Panc1 (cell line): Measurements from ENCODE around the gene HCN1. TPM values are rescaled to one million over a fixed set of nuclear protein-coding genes. Genes with fewer than 3 reads are reported as not detected.

Source experiments
- ATAC-seq: fragments of 200-7000 bp; cut with Tn5 transposase; 2 replicates; pipeline ENCODE4 v1.9.1; 2020; ENCODE audit warnings: mild to moderate bottlenecking, moderate library complexity
- BruUV-seq: library from RNA; stranded (reverse); fragments of 400-500 nt; replicated peaks from 2 replicates; lab custom pipeline; 2021; lab: Mats Ljungman, UMichigan
- CTCF ChIA-PET: fragments of 300-600 bp; sonication (Branson Sonifier 250); formaldehyde crosslinking; loops from one replicate; lab custom pipeline; 2022; ENCODE audit warnings: antibody characterized with exemption; lab: Charles Lee
- POLR2A ChIA-PET: fragments of 300-600 bp; sonication (Branson Sonifier 250); formaldehyde crosslinking; loops from one replicate; lab custom pipeline; 2022; ENCODE audit warnings: antibody characterized with exemption; lab: Charles Lee
- DNase-seq: peaks from one replicate; pipeline ENCODE4 v3.0.0-alpha.2; 2010; ENCODE audit warnings: low read depth, low spot score
- H3K27ac ChIP-seq: 2 replicates; pipeline ENCODE4 v1.5.1; 2011; ENCODE audit warnings: mild to moderate bottlenecking, low read length, inconsistent platforms
- H3K27me3 ChIP-seq: fragments of 200-500 bp; sonication (Bioruptor generic); 2 replicates; pipeline ENCODE4 v1.6.0; 2014; ENCODE audit warnings: low read length, inconsistent platforms; ENCODE audit not compliant: control insufficient read depth, insufficient read depth
- H3K36me3 ChIP-seq: fragments of 200-500 bp; sonication (Bioruptor generic); 2 replicates; pipeline ENCODE4 v1.5.1; 2014; ENCODE audit warnings: inconsistent platforms, mild to moderate bottlenecking, low read length, moderate library complexity; ENCODE audit not compliant: control insufficient read depth, insufficient read depth
- H3K4me1 ChIP-seq: 2 replicates; pipeline ENCODE4 v1.5.1; 2011; ENCODE audit warnings: inconsistent platforms, mild to moderate bottlenecking, low read length, moderate library complexity; ENCODE audit not compliant: control insufficient read depth, insufficient read depth
- H3K4me3 ChIP-seq, 2 experiments: 2 replicates each; pipeline ENCODE4 v1.5.1; 2011 to 2012; ENCODE audit warnings: low read depth in 2 of 2, low read length in 2 of 2, mild to moderate bottlenecking in 2 of 2, inconsistent platforms in 1 of 2, moderate library complexity in 1 of 2
- H3K9me3 ChIP-seq: fragments of 200-500 bp; sonication (Bioruptor generic); 2 replicates; pipeline ENCODE4 v1.5.1; 2014; ENCODE audit warnings: low read depth, mild to moderate bottlenecking, inconsistent platforms, low read length, moderate library complexity; ENCODE audit not compliant: control insufficient read depth, insufficient read depth
- POLR2AphosphoS5 ChIP-seq: IDR thresholded peaks from 2 replicates; pipeline ENCODE4 v1.6.1; 2012; ENCODE audit warnings: mild to moderate bottlenecking, low read depth, low read length, moderate library complexity
- SIN3A ChIP-seq: IDR thresholded peaks from 2 replicates; pipeline ENCODE4 v1.6.1; 2012; ENCODE audit warnings: low read depth, mild to moderate bottlenecking, low read length, moderate library complexity, borderline replicate concordance; ENCODE audit not compliant: insufficient read depth
- TCF7L2 ChIP-seq: IDR thresholded peaks from 2 replicates; pipeline ENCODE4 v1.6.1; 2011; ENCODE audit warnings: mild to moderate bottlenecking, low read depth, low read length, inconsistent platforms
- in situ Hi-C: cut with HindIII; loops from 2 replicates; pipeline ENCODE4 v1.10.0; 2016; ENCODE audit warnings: low sequenced_read_pairs, low pct_unique_long_range_greater_than_20kb
- intact Hi-C: fragments of 100-400 bp; cut with micrococcal nuclease; formaldehyde crosslinking; loops from one replicate; pipeline ENCODE4 v1.10.0; 2022; ENCODE audit not compliant: unreplicated experiment
- total RNA-seq: library from RNA; stranded (reverse); gene quantifications from one replicate; pipeline ENCODE4 v1.2.1, GENCODE V29; 2021; ENCODE audit not compliant: unreplicated experiment
- TF ChIP-seq, protein P1 (sequence below): fragments of 450-650 bp; IDR thresholded peaks from 2 replicates; pipeline ENCODE4 v1.5.1; 2017; ENCODE audit warnings: mild to moderate bottlenecking
- TF ChIP-seq, protein P2 (sequence below), 2 experiments: IDR thresholded peaks; 2 replicates each; pipeline ENCODE4 v1.6.1; 2011 to 2012; ENCODE audit warnings: low read depth in 2 of 2, control low read depth in 1 of 2, low read length in 1 of 2, mild to moderate bottlenecking in 1 of 2, moderate library complexity in 1 of 2; ENCODE audit not compliant: insufficient read depth in 1 of 2

The HCN1 gene
- total RNA-seq, 1 experiment from 2014 or later, result 0.36 TPM

GRCh38 chr5:45737153-45737552 lies 41.0 kb upstream of the HCN1 start:
- intact Hi-C loops, result no loop called here
- ChIA-PET CTCF (no interaction called here), POLR2A (interaction anchor here (0.6 kb wide), 1 partner anchor 375 kb away, joined by 3 read pairs; no protein-coding TSS in a partner anchor)
- H3K4me3 ChIP-seq, result no peak overlapping the region
- no peaks in the 10 kb centered on the region for H3K9me3 ChIP-seq
- H3K27ac ChIP-seq, result no peak overlapping the region
- no peaks in the 10 kb centered on the region for H3K36me3 ChIP-seq
- no peaks in the 10 kb centered on the region for H3K27me3 ChIP-seq
- TF ChIP-seq, protein P1, sequence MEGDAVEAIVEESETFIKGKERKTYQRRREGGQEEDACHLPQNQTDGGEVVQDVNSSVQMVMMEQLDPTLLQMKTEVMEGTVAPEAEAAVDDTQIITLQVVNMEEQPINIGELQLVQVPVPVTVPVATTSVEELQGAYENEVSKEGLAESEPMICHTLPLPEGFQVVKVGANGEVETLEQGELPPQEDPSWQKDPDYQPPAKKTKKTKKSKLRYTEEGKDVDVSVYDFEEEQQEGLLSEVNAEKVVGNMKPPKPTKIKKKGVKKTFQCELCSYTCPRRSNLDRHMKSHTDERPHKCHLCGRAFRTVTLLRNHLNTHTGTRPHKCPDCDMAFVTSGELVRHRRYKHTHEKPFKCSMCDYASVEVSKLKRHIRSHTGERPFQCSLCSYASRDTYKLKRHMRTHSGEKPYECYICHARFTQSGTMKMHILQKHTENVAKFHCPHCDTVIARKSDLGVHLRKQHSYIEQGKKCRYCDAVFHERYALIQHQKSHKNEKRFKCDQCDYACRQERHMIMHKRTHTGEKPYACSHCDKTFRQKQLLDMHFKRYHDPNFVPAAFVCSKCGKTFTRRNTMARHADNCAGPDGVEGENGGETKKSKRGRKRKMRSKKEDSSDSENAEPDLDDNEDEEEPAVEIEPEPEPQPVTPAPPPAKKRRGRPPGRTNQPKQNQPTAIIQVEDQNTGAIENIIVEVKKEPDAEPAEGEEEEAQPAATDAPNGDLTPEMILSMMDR, result no peak
- TF ChIP-seq TCF7L2 (no peak), POLR2AphosphoS5 (no peak), SIN3A (no peak)
- TF ChIP-seq, protein P2, sequence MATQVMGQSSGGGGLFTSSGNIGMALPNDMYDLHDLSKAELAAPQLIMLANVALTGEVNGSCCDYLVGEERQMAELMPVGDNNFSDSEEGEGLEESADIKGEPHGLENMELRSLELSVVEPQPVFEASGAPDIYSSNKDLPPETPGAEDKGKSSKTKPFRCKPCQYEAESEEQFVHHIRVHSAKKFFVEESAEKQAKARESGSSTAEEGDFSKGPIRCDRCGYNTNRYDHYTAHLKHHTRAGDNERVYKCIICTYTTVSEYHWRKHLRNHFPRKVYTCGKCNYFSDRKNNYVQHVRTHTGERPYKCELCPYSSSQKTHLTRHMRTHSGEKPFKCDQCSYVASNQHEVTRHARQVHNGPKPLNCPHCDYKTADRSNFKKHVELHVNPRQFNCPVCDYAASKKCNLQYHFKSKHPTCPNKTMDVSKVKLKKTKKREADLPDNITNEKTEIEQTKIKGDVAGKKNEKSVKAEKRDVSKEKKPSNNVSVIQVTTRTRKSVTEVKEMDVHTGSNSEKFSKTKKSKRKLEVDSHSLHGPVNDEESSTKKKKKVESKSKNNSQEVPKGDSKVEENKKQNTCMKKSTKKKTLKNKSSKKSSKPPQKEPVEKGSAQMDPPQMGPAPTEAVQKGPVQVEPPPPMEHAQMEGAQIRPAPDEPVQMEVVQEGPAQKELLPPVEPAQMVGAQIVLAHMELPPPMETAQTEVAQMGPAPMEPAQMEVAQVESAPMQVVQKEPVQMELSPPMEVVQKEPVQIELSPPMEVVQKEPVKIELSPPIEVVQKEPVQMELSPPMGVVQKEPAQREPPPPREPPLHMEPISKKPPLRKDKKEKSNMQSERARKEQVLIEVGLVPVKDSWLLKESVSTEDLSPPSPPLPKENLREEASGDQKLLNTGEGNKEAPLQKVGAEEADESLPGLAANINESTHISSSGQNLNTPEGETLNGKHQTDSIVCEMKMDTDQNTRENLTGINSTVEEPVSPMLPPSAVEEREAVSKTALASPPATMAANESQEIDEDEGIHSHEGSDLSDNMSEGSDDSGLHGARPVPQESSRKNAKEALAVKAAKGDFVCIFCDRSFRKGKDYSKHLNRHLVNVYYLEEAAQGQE (IDR thresholded peaks at IDR 0.05; ENCODE audit: insufficient read depth in 1 of 2, low read depth in 2 of 2, low read length in 1 of 2), result no peak
- no peaks in the 10 kb centered on the region for H3K4me1 ChIP-seq
- DNase-seq (no peak), ATAC-seq (no peak)
- no TSS peak for BruUV-seq
- in situ Hi-C loops, result no loop called here

DNA sequence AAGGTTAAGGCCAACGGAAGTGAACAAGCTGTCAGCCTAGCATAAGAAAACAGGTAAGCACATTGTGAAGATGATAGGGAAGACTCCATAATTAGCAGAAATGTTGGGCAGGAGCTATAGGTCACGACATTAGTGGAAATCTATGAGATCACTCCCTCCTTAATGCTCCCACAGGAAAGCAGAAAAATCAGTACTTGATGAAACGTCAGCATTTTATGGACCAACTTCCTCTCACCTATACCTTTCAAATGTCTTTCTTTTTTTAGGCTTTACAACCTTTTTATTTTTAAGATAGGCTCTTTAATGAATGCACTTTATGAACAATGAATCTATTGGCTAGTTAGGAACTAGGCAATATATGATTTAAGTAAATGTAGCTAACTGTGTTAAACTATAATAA lies 29.4 kb upstream of the HCN1 start:
- Histone ChIP-seq H3K9me3 (peaks cover 3% of the 10 kb centered on the region; the same call in 1 of the 2 replicates), H3K4me3 (no peak overlapping the region), H3K4me1 (no peaks in the 10 kb centered on the region), H3K27ac (no peak overlapping the region), H3K27me3 (no peaks in the 10 kb centered on the region), H3K36me3 (no peaks in the 10 kb centered on the region)
- intact Hi-C loops, result no loop called here
- in situ Hi-C loops, result no loop called here
- no TSS peak for BruUV-seq
- CTCF ChIA-PET, result no interaction called here
- no peak for ATAC-seq
- TF ChIP-seq, protein P1, result no peak
- TF ChIP-seq, protein P2 (IDR thresholded peaks at IDR 0.05; ENCODE audit: insufficient read depth in 1 of 2, low read depth in 2 of 2, low read length in 1 of 2), result no peak
- TF ChIP-seq SIN3A, result no peak
- TF ChIP-seq POLR2AphosphoS5, result no peak
- no peak for TF ChIP-seq TCF7L2
- POLR2A ChIA-PET, result no interaction called here
- DNase-seq, result no peak
